Ishikawa (cell line): ENCODE measurements around the gene RPL18A.

Source experiments
- CEBPB ChIP-seq: IDR thresholded peaks from 2 replicates; pipeline ENCODE4 v1.6.1; 2012
- CREB1 ChIP-seq: IDR thresholded peaks from 2 replicates; pipeline ENCODE4 v1.6.1; 2012; ENCODE audit warnings: low read depth
- EGR1 ChIP-seq: IDR thresholded peaks from 2 replicates; pipeline ENCODE4 v1.6.1; 2012
- EP300 ChIP-seq: IDR thresholded peaks from 2 replicates; pipeline ENCODE4 v1.6.1; 2012; ENCODE audit warnings: borderline replicate concordance
- FOXM1 ChIP-seq: IDR thresholded peaks from 2 replicates; pipeline ENCODE4 v1.6.1; 2012; ENCODE audit warnings: low read depth, borderline replicate concordance
- MAX ChIP-seq: IDR thresholded peaks from 2 replicates; pipeline ENCODE4 v1.6.1; 2012
- NFIC ChIP-seq: IDR thresholded peaks from 2 replicates; pipeline ENCODE4 v1.6.1; 2012
- RAD21 ChIP-seq: IDR thresholded peaks from 2 replicates; pipeline ENCODE4 v1.6.1; 2012; ENCODE audit warnings: low read depth
- REST ChIP-seq: IDR thresholded peaks from 2 replicates; pipeline ENCODE4 v1.6.1; 2012; ENCODE audit warnings: low read depth, mild to moderate bottlenecking
- TAF1 ChIP-seq: IDR thresholded peaks from 2 replicates; pipeline ENCODE4 v1.6.1; 2012; ENCODE audit warnings: low read depth, mild to moderate bottlenecking
- TCF12 ChIP-seq: IDR thresholded peaks from 2 replicates; pipeline ENCODE4 v1.6.1; 2012; ENCODE audit warnings: low read depth
- TEAD4 ChIP-seq: IDR thresholded peaks from 2 replicates; pipeline ENCODE4 v1.6.1; 2012
- USF1 ChIP-seq: IDR thresholded peaks from 2 replicates; pipeline ENCODE4 v1.6.1; 2012
- YY1 ChIP-seq: IDR thresholded peaks from 2 replicates; pipeline ENCODE4 v1.6.1; 2012; ENCODE audit warnings: low read depth
- ZBTB7A ChIP-seq: IDR thresholded peaks from 2 replicates; pipeline ENCODE4 v1.6.1; 2012; ENCODE audit warnings: low read depth

The RPL18A gene

GRCh38 chr19:17879466-17879865 lies 19.8 kb downstream of the RPL18A start:
- no peak for TF ChIP-seq FOXM1
- TF ChIP-seq TEAD4 = no peak
- TF ChIP-seq MAX = no peak
- TF ChIP-seq TAF1 = no peak
- no peak for TF ChIP-seq CEBPB
- TF ChIP-seq RAD21 = no peak
- no peak for TF ChIP-seq EP300
- no peak for TF ChIP-seq CREB1
- no peak for TF ChIP-seq YY1
- TF ChIP-seq EGR1 = no peak
- TF ChIP-seq REST = no peak
- TF ChIP-seq USF1 = no peak
- TF ChIP-seq NFIC = no peak
- no peak for TF ChIP-seq TCF12
- no peak for TF ChIP-seq ZBTB7A

GRCh38 chr19:17881701-17882100 lies 22.0 kb downstream of the RPL18A start:
- TF ChIP-seq MAX (no peak), NFIC (no peak), CREB1 (no peak), RAD21 (no peak), TAF1 (no peak)

GRCh38 chr19:17883627-17884410 lies 24.1 kb downstream of the RPL18A start:
- TF ChIP-seq EGR1 = no peak
- TF ChIP-seq REST = no peak
- TF ChIP-seq TAF1 = no peak
- TF ChIP-seq MAX = no peak
- no peak for TF ChIP-seq CREB1
- TF ChIP-seq EP300 = no peak
- no peak for TF ChIP-seq YY1
- TF ChIP-seq TCF12 = no peak
- TF ChIP-seq ZBTB7A = no peak
- TF ChIP-seq CEBPB = no peak
- no peak for TF ChIP-seq NFIC
- no peak for TF ChIP-seq RAD21
- no peak for TF ChIP-seq USF1
- no peak for TF ChIP-seq TEAD4

- TF ChIP-seq CEBPB (no peak), ZBTB7A (no peak), YY1 (no peak), NFIC (no peak), TEAD4 (no peak), REST (no peak), EP300 (no peak), TAF1 (no peak), FOXM1 (no peak), EGR1 (no peak), MAX (no peak), CREB1 (no peak), USF1 (no peak), TCF12 (no peak)
Observed at GRCh38 chr19:17886515-17886914, 26.8 kb downstream of the RPL18A start.
